ENCODE data around the gene SYNJ2.

DNA sequence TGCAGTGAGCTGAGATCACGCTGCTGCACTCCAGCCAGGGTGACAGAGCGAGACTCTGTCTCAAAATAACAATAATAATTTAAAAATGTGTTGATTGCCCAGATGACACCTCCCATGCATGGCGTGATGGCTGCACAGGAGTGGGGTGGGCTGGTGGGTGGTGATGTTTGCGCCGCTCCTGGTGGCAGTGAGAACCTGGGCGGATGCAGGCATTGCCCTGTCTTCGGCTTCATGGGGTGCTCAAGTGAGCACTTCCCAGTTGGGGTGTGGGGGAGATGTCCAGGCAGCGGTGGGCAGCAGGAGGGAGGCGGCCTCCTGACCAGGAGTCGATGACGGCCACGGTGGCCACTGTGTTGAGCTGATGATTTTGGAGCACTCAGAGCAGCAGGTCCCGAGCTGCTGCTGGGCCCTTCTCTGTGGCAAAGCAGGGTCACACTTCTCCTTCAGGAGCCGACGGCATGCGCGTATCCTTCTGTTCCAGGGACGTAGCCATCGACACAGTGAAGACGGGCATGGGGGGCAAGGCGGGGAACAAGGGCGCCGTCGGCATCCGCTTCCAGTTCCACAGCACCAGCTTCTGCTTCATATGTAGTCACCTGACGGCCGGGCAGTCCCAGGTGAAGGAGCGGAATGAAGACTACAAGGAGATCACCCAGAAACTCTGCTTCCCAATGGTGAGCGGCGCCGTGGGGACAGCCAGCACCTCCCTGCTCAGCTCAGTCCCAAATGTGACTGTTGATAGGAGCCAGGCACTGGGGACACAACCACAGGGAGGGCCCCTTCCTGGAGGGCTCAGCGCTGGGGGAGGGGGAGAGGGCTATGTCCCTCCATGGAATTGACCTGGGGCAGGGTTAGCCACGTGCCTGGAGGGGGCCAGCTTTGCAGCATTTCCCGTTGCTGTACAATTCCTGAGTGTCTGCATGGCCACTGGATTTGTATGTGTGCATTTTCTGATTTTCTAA, 89.7 kb downstream of the SYNJ2 start:
- TF ChIP-seq, protein P1, sequence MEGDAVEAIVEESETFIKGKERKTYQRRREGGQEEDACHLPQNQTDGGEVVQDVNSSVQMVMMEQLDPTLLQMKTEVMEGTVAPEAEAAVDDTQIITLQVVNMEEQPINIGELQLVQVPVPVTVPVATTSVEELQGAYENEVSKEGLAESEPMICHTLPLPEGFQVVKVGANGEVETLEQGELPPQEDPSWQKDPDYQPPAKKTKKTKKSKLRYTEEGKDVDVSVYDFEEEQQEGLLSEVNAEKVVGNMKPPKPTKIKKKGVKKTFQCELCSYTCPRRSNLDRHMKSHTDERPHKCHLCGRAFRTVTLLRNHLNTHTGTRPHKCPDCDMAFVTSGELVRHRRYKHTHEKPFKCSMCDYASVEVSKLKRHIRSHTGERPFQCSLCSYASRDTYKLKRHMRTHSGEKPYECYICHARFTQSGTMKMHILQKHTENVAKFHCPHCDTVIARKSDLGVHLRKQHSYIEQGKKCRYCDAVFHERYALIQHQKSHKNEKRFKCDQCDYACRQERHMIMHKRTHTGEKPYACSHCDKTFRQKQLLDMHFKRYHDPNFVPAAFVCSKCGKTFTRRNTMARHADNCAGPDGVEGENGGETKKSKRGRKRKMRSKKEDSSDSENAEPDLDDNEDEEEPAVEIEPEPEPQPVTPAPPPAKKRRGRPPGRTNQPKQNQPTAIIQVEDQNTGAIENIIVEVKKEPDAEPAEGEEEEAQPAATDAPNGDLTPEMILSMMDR (conservative IDR thresholded peaks at IDR 0.05; ENCODE audit: low read depth in 2 of 2), result no peak
- TF ChIP-seq, protein P2, sequence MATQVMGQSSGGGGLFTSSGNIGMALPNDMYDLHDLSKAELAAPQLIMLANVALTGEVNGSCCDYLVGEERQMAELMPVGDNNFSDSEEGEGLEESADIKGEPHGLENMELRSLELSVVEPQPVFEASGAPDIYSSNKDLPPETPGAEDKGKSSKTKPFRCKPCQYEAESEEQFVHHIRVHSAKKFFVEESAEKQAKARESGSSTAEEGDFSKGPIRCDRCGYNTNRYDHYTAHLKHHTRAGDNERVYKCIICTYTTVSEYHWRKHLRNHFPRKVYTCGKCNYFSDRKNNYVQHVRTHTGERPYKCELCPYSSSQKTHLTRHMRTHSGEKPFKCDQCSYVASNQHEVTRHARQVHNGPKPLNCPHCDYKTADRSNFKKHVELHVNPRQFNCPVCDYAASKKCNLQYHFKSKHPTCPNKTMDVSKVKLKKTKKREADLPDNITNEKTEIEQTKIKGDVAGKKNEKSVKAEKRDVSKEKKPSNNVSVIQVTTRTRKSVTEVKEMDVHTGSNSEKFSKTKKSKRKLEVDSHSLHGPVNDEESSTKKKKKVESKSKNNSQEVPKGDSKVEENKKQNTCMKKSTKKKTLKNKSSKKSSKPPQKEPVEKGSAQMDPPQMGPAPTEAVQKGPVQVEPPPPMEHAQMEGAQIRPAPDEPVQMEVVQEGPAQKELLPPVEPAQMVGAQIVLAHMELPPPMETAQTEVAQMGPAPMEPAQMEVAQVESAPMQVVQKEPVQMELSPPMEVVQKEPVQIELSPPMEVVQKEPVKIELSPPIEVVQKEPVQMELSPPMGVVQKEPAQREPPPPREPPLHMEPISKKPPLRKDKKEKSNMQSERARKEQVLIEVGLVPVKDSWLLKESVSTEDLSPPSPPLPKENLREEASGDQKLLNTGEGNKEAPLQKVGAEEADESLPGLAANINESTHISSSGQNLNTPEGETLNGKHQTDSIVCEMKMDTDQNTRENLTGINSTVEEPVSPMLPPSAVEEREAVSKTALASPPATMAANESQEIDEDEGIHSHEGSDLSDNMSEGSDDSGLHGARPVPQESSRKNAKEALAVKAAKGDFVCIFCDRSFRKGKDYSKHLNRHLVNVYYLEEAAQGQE (IDR thresholded peaks at IDR 0.05; ENCODE audit: unreplicated experiment), result no peak
- TF ChIP-seq POLR2AphosphoS5 (IDR thresholded peaks at IDR 0.05; ENCODE audit: low read depth) (no peak), JUNB (IDR thresholded peaks at IDR 0.05; ENCODE audit: unreplicated experiment) (no peak), EZH2phosphoT487 (IDR thresholded peaks at IDR 0.05; ENCODE audit: unreplicated experiment) (no peak), EZH2 (IDR thresholded peaks at IDR 0.05; ENCODE audit: low read depth, unreplicated experiment) (no peak), STAT1 (IDR thresholded peaks at IDR 0.05; ENCODE audit: unreplicated experiment) (no peak), CREB1 (CRISPR knock-in tag; IDR thresholded peaks at IDR 0.05; ENCODE audit: low read depth) (no peak)

All from GM23338 (cell line).